MM.1S (cell line): ENCODE data around the gene EIF5.
"Not testable (repeated sequence)": the region's sequence is repeated elsewhere in the genome, so short reads cannot be mapped to it uniquely, and the experiment has no call there.

ENCODE experiments used
- DNase-seq: peaks from one replicate; pipeline ENCODE4 v3.0.0-alpha.2; 2015
- H2AFZ ChIP-seq: fragments of 300-600 bp; sonication (generic); 2 replicates; pipeline ENCODE4 v1.6.0; 2016; ENCODE audit warnings: antibody characterized with exemption, low read length
- H3F3A ChIP-seq: fragments of 300-600 bp; sonication (generic); 2 replicates; pipeline ENCODE4 v1.6.1; 2016; ENCODE audit warnings: mild to moderate bottlenecking, antibody characterized with exemption, low read length, moderate library complexity, mixed read lengths; ENCODE audit not compliant: insufficient read depth
- H3K27ac ChIP-seq: fragments of 300-600 bp; sonication (generic); 2 replicates; pipeline ENCODE4 v1.5.1; 2016; ENCODE audit warnings: mild to moderate bottlenecking, low read length
- H3K27me3 ChIP-seq: fragments of 300-600 bp; sonication (generic); replicated peaks from 2 replicates; pipeline ENCODE4 v1.6.0; 2016; ENCODE audit warnings: low read length; ENCODE audit not compliant: insufficient read depth
- H3K36me3 ChIP-seq: fragments of 300-600 bp; sonication (generic); replicated peaks from 2 replicates; pipeline ENCODE4 v1.6.1; 2016; ENCODE audit warnings: mild to moderate bottlenecking, low read length, mixed read lengths; ENCODE audit not compliant: insufficient read depth
- H3K4me1 ChIP-seq: fragments of 300-600 bp; sonication (generic); 2 replicates; pipeline ENCODE4 v1.6.1; 2016; ENCODE audit warnings: low read length, mixed read lengths
- H3K4me2 ChIP-seq: fragments of 300-600 bp; sonication (generic); 2 replicates; pipeline ENCODE4 v1.6.0; 2016; ENCODE audit warnings: low read depth, low read length
- H3K4me3 ChIP-seq: fragments of 300-600 bp; sonication (generic); 2 replicates; pipeline ENCODE4 v1.5.1; 2016; ENCODE audit warnings: low read length, mixed read lengths
- H3K79me2 ChIP-seq: fragments of 300-600 bp; sonication (generic); 2 replicates; pipeline ENCODE4 v1.6.1; 2016; ENCODE audit warnings: mixed run types, low read length, mixed read lengths
- H3K9ac ChIP-seq: fragments of 300-600 bp; sonication (generic); 2 replicates; pipeline ENCODE4 v1.6.1; 2016; ENCODE audit warnings: low read length, mixed read lengths
- H3K9me2 ChIP-seq: fragments of 300-600 bp; sonication (generic); replicated peaks from 2 replicates; pipeline ENCODE4 v1.6.1; 2016; ENCODE audit warnings: mild to moderate bottlenecking, low read length, mixed read lengths; ENCODE audit not compliant: insufficient read depth
- H3K9me3 ChIP-seq: fragments of 300-600 bp; sonication (generic); replicated peaks from 2 replicates; pipeline ENCODE4 v1.6.1; 2016; ENCODE audit warnings: mild to moderate bottlenecking, low read length, mixed read lengths; ENCODE audit not compliant: insufficient read depth
- H4K20me1 ChIP-seq: fragments of 300-600 bp; sonication (generic); 2 replicates; pipeline ENCODE4 v1.6.1; 2016; ENCODE audit warnings: mild to moderate bottlenecking, low read length, moderate library complexity, mixed read lengths; ENCODE audit not compliant: insufficient read depth
- EZH2 ChIP-seq: fragments of 300-600 bp; sonication (generic); optimal IDR thresholded peaks from 2 replicates; pipeline ENCODE3; 2017; ENCODE audit warnings: low read depth, mild to moderate bottlenecking, antibody characterized with exemption, low read length, mixed read lengths
- EZH2phosphoT487 ChIP-seq: fragments of 300-600 bp; sonication (generic); IDR thresholded peaks from 2 replicates; pipeline ENCODE4 v1.6.1; 2018; ENCODE audit warnings: antibody characterized with exemption, low read length
- TF ChIP-seq, protein P1 (sequence below): fragments of 300-600 bp; sonication (generic); IDR thresholded peaks from 2 replicates; pipeline ENCODE4 v1.5.1; 2016; ENCODE audit warnings: antibody characterized with exemption, low read length, mixed read lengths

Gene EIF5

DNA sequence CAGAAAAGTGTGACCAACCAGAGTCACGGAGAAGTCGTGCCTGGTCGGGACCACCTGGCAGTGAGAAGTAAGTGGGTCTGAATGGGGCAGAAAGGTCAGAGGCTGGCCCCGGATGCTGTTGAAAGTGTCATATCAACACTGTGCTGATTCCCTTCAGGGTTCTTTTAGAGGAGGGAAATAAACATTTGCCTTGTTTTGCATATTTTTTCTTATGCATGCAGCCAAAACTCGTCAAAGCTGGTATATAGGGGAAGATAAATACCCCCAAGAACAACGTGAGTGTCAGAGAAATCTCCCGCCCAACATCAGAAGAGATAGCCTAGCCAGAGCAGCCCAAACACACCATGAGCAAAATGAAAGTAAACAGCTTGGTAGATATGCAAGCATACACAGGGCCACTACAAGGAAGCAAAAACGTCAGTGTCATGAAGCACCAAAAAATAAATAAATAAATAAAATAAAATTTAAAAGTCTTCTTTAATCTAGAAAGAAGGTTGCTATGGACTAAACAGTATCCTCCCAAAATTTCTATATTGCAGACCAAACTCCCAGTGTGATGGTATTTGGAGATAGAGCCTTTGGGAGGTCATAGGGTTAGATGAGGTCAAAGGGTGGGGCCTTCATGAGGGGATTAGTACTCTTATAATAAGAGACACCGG, 22.1 kb downstream of the EIF5 start:
- no peaks in the 10 kb centered on the region for H3F3A ChIP-seq
- H3K27me3 ChIP-seq = no peaks in the 10 kb centered on the region
- H2AFZ ChIP-seq = peak overlapping the region; percentile 36

DNA sequence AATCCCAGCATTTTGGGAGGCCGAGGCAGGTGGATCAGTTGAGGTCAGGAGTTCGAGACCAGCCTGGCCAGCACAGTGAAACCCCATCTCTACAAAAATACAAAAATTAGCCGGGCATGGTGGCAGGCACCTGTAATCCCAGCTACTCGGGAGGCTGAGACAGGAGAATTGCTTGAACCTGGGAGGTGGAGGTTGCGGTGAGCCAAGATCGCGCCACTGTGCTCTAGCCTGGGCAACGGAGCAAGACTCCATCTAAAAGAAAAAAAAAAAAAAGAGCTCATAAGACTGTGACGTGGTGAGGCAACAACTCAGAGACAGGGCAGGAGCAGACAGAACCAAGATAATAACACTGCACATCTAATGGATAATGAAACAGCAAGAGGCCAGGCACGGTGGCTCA, 23.5 kb downstream of the EIF5 start:
- DNase-seq, H3K4me3 ChIP-seq, H3K4me2 ChIP-seq: not testable (repeated sequence)

More for the DNA sequence above, 22.1 kb downstream of the EIF5 start:
- H3K36me3 ChIP-seq = no peaks in the 10 kb centered on the region
- H3K9ac ChIP-seq = no peak overlapping the region
- no peak overlapping the region for H3K27ac ChIP-seq
- no peaks in the 10 kb centered on the region for H3K4me1 ChIP-seq
- TF ChIP-seq EZH2 (no peak), EZH2phosphoT487 (no peak)
- TF ChIP-seq, protein P1, sequence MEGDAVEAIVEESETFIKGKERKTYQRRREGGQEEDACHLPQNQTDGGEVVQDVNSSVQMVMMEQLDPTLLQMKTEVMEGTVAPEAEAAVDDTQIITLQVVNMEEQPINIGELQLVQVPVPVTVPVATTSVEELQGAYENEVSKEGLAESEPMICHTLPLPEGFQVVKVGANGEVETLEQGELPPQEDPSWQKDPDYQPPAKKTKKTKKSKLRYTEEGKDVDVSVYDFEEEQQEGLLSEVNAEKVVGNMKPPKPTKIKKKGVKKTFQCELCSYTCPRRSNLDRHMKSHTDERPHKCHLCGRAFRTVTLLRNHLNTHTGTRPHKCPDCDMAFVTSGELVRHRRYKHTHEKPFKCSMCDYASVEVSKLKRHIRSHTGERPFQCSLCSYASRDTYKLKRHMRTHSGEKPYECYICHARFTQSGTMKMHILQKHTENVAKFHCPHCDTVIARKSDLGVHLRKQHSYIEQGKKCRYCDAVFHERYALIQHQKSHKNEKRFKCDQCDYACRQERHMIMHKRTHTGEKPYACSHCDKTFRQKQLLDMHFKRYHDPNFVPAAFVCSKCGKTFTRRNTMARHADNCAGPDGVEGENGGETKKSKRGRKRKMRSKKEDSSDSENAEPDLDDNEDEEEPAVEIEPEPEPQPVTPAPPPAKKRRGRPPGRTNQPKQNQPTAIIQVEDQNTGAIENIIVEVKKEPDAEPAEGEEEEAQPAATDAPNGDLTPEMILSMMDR = no peak
- H3K9me3 ChIP-seq = no peaks in the 10 kb centered on the region
- no peaks in the 10 kb centered on the region for H3K9me2 ChIP-seq
- no peak for DNase-seq
- no peak overlapping the region for H3K4me3 ChIP-seq
- H4K20me1 ChIP-seq = no peaks in the 10 kb centered on the region
- peak overlapping the region; percentile 43; the same call in 1 of the 2 replicates for H3K4me2 ChIP-seq
- no peaks in the 10 kb centered on the region for H3K79me2 ChIP-seq

DNA sequence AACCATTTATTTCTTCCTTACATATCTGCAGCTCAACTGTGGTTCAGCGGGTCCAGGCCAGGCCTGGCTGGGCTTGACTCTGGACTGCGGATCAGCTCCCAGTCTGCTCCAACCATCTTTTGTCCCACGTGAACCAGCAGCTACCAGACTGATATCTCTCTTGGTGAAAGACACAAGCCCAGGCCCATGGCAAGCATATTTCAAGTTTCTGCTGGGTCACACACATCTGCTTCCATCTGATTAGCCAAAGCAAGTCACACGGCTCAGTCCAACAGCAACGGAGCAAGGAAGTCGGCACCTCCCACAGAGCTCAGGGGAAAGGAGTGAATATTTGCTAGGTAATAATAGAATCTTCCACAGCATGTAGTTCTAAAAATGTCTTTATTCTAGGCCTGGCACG, 26.5 kb downstream of the EIF5 start:
- no peak for DNase-seq
- Histone ChIP-seq H3K27ac (no peak overlapping the region), H3K79me2 (no peaks in the 10 kb centered on the region), H3K36me3 (no peaks in the 10 kb centered on the region), H3K9me3 (no peaks in the 10 kb centered on the region), H3F3A (no peaks in the 10 kb centered on the region), H3K9ac (no peak overlapping the region), H3K4me3 (no peak overlapping the region), H3K9me2 (no peaks in the 10 kb centered on the region), H3K4me2 (no peak overlapping the region), H4K20me1 (no peaks in the 10 kb centered on the region), H3K27me3 (no peaks in the 10 kb centered on the region), H3K4me1 (no peaks in the 10 kb centered on the region), H2AFZ (no peak overlapping the region)
- TF ChIP-seq, protein P1 = no peak
- TF ChIP-seq EZH2phosphoT487 = no peak
- TF ChIP-seq EZH2 = no peak

More for the DNA sequence above, 23.5 kb downstream of the EIF5 start:
- H3K9me2 ChIP-seq, H3K9ac ChIP-seq, H3K9me3 ChIP-seq, H3K79me2 ChIP-seq, H3K4me1 ChIP-seq, H2AFZ ChIP-seq, H3F3A ChIP-seq, H3K27me3 ChIP-seq, H3K36me3 ChIP-seq, H3K27ac ChIP-seq, H4K20me1 ChIP-seq: not testable (repeated sequence)

DNA sequence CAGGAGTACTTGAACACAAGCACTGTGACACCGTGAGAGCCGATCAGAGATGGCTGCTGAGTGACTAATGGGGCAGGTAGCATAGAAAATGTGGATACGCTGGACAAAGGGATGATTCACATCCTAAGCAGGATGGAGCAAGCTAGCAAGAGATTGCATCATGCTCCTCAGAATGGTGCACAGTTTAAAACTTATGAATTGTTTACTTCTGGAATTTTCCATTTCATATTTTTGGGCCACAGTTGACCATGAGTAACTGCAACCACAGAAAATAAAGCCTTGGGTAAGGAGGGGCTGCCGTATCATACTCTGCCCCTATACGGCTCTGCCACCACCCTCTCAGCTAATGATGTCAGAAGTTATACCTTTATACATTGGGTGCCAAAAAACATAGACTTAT, 27.8 kb downstream of the EIF5 start:
- Histone ChIP-seq H3K36me3 (no peaks in the 10 kb centered on the region), H3K27me3 (no peaks in the 10 kb centered on the region), H3K79me2 (no peaks in the 10 kb centered on the region), H3K27ac (no peak overlapping the region), H3K4me1 (no peaks in the 10 kb centered on the region), H3K9ac (no peak overlapping the region), H3K4me3 (no peak overlapping the region), H3K9me3 (no peaks in the 10 kb centered on the region), H3F3A (no peaks in the 10 kb centered on the region), H4K20me1 (no peaks in the 10 kb centered on the region), H2AFZ (no peak overlapping the region), H3K9me2 (no peaks in the 10 kb centered on the region), H3K4me2 (no peak overlapping the region)
- no peak for DNase-seq
- TF ChIP-seq, protein P1 = no peak
- TF ChIP-seq EZH2 = no peak
- TF ChIP-seq EZH2phosphoT487 = no peak
